HEK293T (cell line): Measurements from ENCODE around the gene NCS1.

ENCODE experiments used
- BHLHE40 ChIP-seq: fragments of 450-650 bp; IDR thresholded peaks from 2 replicates; pipeline ENCODE4 v1.6.1; 2016; ENCODE audit warnings: mild to moderate bottlenecking, moderate library complexity, borderline replicate concordance
- FOXA1 ChIP-seq: fragments of 450-650 bp; IDR thresholded peaks from 2 replicates; pipeline ENCODE4 v1.6.1; 2016; ENCODE audit warnings: mild to moderate bottlenecking
- FOXK2 ChIP-seq: fragments of 450-650 bp; IDR thresholded peaks from 2 replicates; pipeline ENCODE4 v1.6.1; 2016; ENCODE audit warnings: mild to moderate bottlenecking
- FOXM1 ChIP-seq: fragments of 450-650 bp; IDR thresholded peaks from 2 replicates; pipeline ENCODE4 v1.6.1; 2017; ENCODE audit warnings: mild to moderate bottlenecking, borderline replicate concordance
- HDGF ChIP-seq: fragments of 450-650 bp; IDR thresholded peaks from 2 replicates; pipeline ENCODE4 v1.6.1; 2017; ENCODE audit warnings: antibody characterized with exemption, borderline replicate concordance
- LEF1 ChIP-seq: fragments of 450-650 bp; IDR thresholded peaks from 2 replicates; pipeline ENCODE4 v1.6.1; 2017; ENCODE audit warnings: mild to moderate bottlenecking, borderline replicate concordance
- SP1 ChIP-seq: fragments of 450-650 bp; IDR thresholded peaks from 2 replicates; pipeline ENCODE4 v1.6.1; 2017
- SUZ12 ChIP-seq: fragments of 450-650 bp; IDR thresholded peaks from 2 replicates; pipeline ENCODE4 v1.6.1; 2016; ENCODE audit warnings: mild to moderate bottlenecking
- TARDBP ChIP-seq: fragments of 450-650 bp; IDR thresholded peaks from 2 replicates; pipeline ENCODE4 v1.6.1; 2016
- TF ChIP-seq, protein P1 (sequence below): fragments of 450-650 bp; IDR thresholded peaks from 2 replicates; pipeline ENCODE4 v1.6.1; 2016

GRCh38 chr9:130175355-130175754 is 3.2 kb downstream of the NCS1 start:
- no peak for TF ChIP-seq LEF1
- TF ChIP-seq, protein P1, sequence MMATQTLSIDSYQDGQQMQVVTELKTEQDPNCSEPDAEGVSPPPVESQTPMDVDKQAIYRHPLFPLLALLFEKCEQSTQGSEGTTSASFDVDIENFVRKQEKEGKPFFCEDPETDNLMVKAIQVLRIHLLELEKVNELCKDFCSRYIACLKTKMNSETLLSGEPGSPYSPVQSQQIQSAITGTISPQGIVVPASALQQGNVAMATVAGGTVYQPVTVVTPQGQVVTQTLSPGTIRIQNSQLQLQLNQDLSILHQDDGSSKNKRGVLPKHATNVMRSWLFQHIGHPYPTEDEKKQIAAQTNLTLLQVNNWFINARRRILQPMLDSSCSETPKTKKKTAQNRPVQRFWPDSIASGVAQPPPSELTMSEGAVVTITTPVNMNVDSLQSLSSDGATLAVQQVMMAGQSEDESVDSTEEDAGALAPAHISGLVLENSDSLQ = no peak
- TF ChIP-seq HDGF = no peak
- no peak for TF ChIP-seq TARDBP
- TF ChIP-seq FOXM1 = no peak
- TF ChIP-seq BHLHE40 = no peak
- TF ChIP-seq SP1 = no peak
- TF ChIP-seq FOXK2 = no peak
- TF ChIP-seq SUZ12 = no peak
- no peak for TF ChIP-seq FOXA1
